SK-N-MC (cell line): Measurements from ENCODE around the gene ZER1.

Experiments used
- EZH2 ChIP-seq: fragments of 200-600 bp; sonication (generic); IDR thresholded peaks from one replicate; pipeline ENCODE4 v1.6.1; 2017; ENCODE audit warnings: antibody characterized with exemption
- FOXP2 ChIP-seq: optimal IDR thresholded peaks from 2 replicates; pipeline ENCODE3; 2011; ENCODE audit warnings: mild to moderate bottlenecking, moderate library complexity; ENCODE audit not compliant: insufficient read depth; ENCODE audit errors: extremely low read length, control extremely low read depth
- POLR2AphosphoS5 ChIP-seq: IDR thresholded peaks from 2 replicates; pipeline ENCODE4 v1.6.1; 2012; ENCODE audit warnings: mild to moderate bottlenecking, low read depth, low read length, borderline replicate concordance

DNA sequence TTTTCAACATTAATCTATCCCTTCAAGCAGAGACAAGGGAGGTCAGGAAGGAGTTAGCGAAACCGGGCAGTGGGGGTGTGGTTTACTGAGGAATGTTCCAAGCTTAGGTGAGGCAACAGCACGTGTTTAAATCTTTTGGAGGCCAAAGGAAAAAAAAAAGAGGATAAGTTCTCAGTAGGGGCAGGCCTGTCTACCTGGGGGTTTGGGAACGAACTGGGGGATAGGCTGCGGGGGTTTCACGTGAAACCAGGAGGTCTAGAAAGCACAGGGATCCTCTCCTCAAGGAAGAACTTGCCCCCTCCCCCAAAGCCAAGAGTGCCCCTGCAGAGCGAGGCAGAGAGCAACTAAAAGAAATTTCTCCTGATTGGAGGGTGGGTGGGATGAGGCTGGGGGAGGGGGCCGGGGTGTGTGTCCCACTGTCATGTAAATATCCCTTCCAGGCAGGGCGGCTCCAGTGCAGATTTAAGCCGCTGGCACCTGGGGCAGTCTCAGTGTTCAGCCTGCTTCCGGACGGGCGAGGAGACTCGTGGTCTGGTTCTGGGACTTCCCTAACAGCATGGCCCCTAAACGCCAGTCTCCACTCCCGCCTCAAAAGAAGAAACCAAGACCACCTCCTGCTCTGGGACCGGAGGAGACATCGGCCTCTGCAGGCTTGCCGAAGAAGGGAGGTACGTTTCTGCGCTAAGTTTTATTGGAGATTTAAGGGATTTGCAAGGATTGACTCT lies 88.2 kb downstream of the ZER1 start:
- TF ChIP-seq EZH2 (no peak), POLR2AphosphoS5 (peak; percentile 54), FOXP2 (no peak)
